Aorta (tissue), 5 donors: ENCODE results near the gene CNRIP1. TPM values are rescaled to one million over a fixed set of nuclear protein-coding genes. Genes with fewer than 3 reads are reported as not detected.
"Not testable (repeated sequence)": the region's sequence is repeated elsewhere in the genome, so short reads cannot be mapped to it uniquely, and the experiment has no call there.

ENCODE experiments used
- ATAC-seq: fragments of 200-7000 bp; cut with Tn5 transposase; one replicate; pipeline ENCODE4 v1.9.1; 2022; ENCODE audit warnings: moderate library complexity; ENCODE audit not compliant: low FRiP score
- DNase-seq, 2 donors: peaks; one replicate each; pipeline ENCODE4 v3.0.0-alpha.2; 2020
- H3K27ac ChIP-seq, 2 donors: one replicate each; pipeline ENCODE4 v1.5.1; 2013; ENCODE audit warnings: low read length in 2 of 2, mild to moderate bottlenecking in 2 of 2, moderate library complexity in 2 of 2, control low read depth in 1 of 2, inconsistent platforms in 1 of 2, low read depth in 1 of 2
- H3K27me3 ChIP-seq, 2 donors: one replicate each; pipeline ENCODE4 v1.6.1; 2013; ENCODE audit warnings: control low read depth in 1 of 2, low read length in 1 of 2, mild to moderate bottlenecking in 1 of 2, moderate library complexity in 1 of 2; ENCODE audit not compliant: insufficient read depth in 2 of 2, control insufficient read depth in 1 of 2
- H3K36me3 ChIP-seq, 2 donors: one replicate each; pipeline ENCODE4 v1.6.1; 2013; ENCODE audit warnings: control low read depth in 1 of 2, low read length in 1 of 2, mild to moderate bottlenecking in 1 of 2; ENCODE audit not compliant: insufficient read depth in 2 of 2, control insufficient read depth in 1 of 2
- H3K4me1 ChIP-seq, 2 donors: one replicate each; pipeline ENCODE4 v1.6.1; 2013; ENCODE audit warnings: low read length in 2 of 2, control low read depth in 1 of 2, mild to moderate bottlenecking in 1 of 2, moderate library complexity in 1 of 2; ENCODE audit not compliant: insufficient read depth in 2 of 2, control insufficient read depth in 1 of 2
- H3K4me3 ChIP-seq, 2 donors: one replicate each; pipeline ENCODE4 v1.5.1; 2013; ENCODE audit warnings: low read length in 2 of 2, control low read depth in 1 of 2, mild to moderate bottlenecking in 1 of 2
- H3K9me3 ChIP-seq: one replicate; pipeline ENCODE4 v1.6.1; 2013; ENCODE audit warnings: mild to moderate bottlenecking, low read length; ENCODE audit not compliant: control insufficient read depth
- WGBS, 2 donors: extraction: QIAGEN DNeasy Blood & Tissue Kit; methylation state at CpG; one replicate each; pipeline ENCODE4 v1.1.7; 2013; 5-methylcytosine and 5-hydroxymethylcytosine counted together
- intact Hi-C, 2 donors: fragments of 100-400 bp; cut with DNase I; formaldehyde crosslinking; loops; one replicate each; pipeline versions ENCODE4 v1.14.2 to v1.15.0; 2022
- polyA plus RNA-seq, 2 donors: library from polyadenylated mRNA; stranded (reverse); fragments of 200-250 nt; gene quantifications; one replicate each; pipeline ENCODE4 v1.2.3, GENCODE V29; 2013
- total RNA-seq, 2 donors: library from RNA; stranded (reverse); fragmentation: NEBNext Ultra II Directional; extraction: Animal tissue kit (Norgen Biotek cat#: 25700); gene quantifications; one replicate each; pipeline ENCODE4 v1.2.1, GENCODE V29; 2021
- donor health status: healthy with polysubstance abuse.
- donor health status: Bipolar disorder and iron deficiency.
- donor health status: DM: no; HTN: no; CAD: no.
- donor health status: DM: no; HTN: no; CAD: no.
- donor health status: DM: yes; HTN: yes; CAD: no.

The CNRIP1 gene
- total and polyA plus RNA-seq, 4 donors: 24.8 to 40.7 (median 29.9) TPM

DNA sequence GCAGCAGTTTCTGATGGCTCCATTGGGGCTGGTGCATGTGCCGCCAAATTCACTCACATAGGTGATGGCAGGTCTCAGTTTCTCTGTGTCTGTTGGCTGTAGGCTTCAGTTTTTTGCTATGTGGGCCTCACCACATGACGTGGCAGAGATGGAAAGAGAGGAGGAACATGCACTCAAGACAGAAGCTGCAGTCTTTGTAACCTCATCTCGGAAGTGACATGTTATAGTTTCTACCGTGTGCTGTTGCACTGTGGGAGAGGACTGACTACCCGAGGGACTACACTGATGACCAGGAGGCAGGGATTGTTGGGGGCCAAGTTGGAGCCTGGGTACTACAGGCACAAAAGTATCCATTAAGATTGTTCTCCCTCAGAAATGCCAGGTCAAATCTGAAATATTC is 9.2 kb upstream of the CNRIP1 start:
- H3K9me3 ChIP-seq: no peaks in the 10 kb centered on the region
- H3K36me3 ChIP-seq: no peaks in the 10 kb centered on the region
- no peak overlapping the region for H3K27ac ChIP-seq
- 55 to 72% methylated on average over 5 of the region's 5 CpGs for WGBS, 2 donors
- DNase-seq: no peak
- no peak for ATAC-seq
- no peak overlapping the region for H3K4me3 ChIP-seq
- intact Hi-C loops: no loop called here
- no peaks in the 10 kb centered on the region for H3K4me1 ChIP-seq
- H3K27me3 ChIP-seq: peaks cover 0 to 3% of the 10 kb centered on the region in 2 donors

- H3K27me3 ChIP-seq: peaks cover 0 to 3% of the 10 kb centered on the region in 2 donors
- DNase-seq (no peak), ATAC-seq (no peak)
- intact Hi-C loops: no loop called here
- H3K9me3 ChIP-seq: no peaks in the 10 kb centered on the region
- peaks cover 0 to 2% of the 10 kb centered on the region in 2 donors for H3K4me1 ChIP-seq
- WGBS, 2 donors: 79 to 82% methylated on average over 3 of the region's 3 CpGs
- H3K4me3 ChIP-seq: no peak overlapping the region
- H3K36me3 ChIP-seq: no peaks in the 10 kb centered on the region
- H3K27ac ChIP-seq: no peak overlapping the region
These were observed 5.3 kb upstream of the CNRIP1 start for GRCh38 chr2:68325056-68325455.

DNA sequence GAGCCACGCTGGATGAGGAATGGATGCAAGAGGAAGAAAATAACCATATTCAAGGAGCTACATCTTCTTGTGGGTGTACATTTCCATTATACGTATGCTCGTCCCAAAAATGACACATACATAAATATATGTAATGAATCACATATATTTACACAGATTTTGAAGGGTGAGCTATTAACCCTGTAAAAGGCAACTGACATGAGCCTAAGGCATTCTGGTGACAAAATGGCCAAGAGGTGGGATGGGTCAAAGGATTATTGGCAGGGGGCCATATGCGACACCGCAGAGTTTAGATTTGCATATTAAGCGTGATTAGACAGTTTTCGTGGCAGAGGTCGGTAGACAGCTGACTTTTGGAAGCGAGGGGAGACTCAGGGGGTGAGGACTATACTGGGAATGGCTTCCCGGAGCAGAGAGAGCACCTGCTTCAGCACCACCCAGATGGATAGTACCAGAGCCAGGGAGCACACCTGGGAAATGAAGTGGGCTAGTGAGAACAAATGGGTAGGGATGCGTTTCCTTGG is 431 bp upstream of the CNRIP1 start:
- Histone ChIP-seq H3K36me3 (no peaks in the 10 kb centered on the region), H3K4me1 (peaks cover 0 to 2% of the 10 kb centered on the region in 2 donors), H3K9me3 (no peaks in the 10 kb centered on the region), H3K27me3 (no peaks in the 10 kb centered on the region), H3K4me3 (peak overlapping the region; percentile 33 to 50), H3K27ac (no peak overlapping the region)
- DNase-seq (no peak), ATAC-seq (peak; percentile 3)
- intact Hi-C loops: no loop called here
- 3% methylated on average over 11 of the region's 11 CpGs for WGBS, 2 donors

- Histone ChIP-seq H3K36me3 (no peaks in the 10 kb centered on the region), H3K27ac (peak overlapping the region in 1 of 2 donors; percentile 65), H3K9me3 (no peaks in the 10 kb centered on the region), H3K27me3 (no peaks in the 10 kb centered on the region), H3K4me1 (peaks cover 0 to 2% of the 10 kb centered on the region in 2 donors), H3K4me3 (peak overlapping the region; percentile 33 to 50)
- DNase-seq (peak in 1 of 2 donors; percentile 51), ATAC-seq (peak; percentile 70)
- 0 to 1% methylated on average over 24 to 27 of the region's 27 CpGs for WGBS, 2 donors
- intact Hi-C loops: no loop called here
These were observed 793 bp downstream of the CNRIP1 start for GRCh38 chr2:68318914-68319397.

DNA sequence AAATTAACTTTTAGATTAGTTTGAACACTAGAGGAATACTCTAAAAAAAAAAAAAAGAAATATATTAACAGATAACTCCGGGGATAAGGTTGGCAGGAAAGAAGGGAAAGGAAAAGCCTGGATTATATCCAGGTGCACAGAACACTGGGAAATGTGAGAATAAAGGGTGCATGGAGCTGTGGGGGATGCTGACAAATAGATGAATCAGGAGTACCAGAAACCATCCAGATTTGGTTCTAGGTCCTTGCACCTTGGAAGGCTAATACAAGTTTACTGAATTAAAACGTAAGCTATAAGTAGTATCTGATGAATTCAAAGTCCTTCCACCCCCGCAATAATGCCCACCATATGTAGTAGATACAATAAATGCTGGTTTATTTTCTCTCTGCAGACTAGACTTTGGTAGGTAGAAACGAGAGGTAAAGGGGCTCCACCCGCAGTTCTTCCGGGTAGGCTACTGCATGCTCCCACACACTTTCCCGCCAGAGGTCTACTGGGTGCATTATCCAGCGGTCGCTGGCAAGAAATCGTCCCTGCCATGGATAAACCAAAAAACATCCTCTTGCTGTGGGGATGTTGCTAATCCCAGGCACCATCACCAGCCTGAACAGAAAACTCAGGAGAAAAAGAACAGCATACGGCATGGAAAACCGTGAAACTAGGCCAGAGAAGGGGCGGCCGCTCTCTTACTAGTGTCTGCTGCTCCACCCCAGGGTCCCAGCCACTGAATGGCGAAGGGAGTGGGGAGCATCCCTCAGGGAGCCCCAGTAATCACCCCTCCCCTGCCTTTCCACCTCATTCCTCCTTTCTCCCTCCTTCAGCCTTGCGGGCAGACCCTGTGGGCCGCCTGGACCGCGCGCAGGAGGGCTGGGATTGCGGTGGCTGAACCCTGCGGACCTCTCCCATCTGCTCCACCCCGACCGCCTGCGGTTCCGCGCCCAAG is 1.5 kb downstream of the CNRIP1 start:
- no peak overlapping the region for H3K27ac ChIP-seq
- peak overlapping the region; percentile 33 to 50 for H3K4me3 ChIP-seq
- H3K9me3 ChIP-seq: no peaks in the 10 kb centered on the region
- H3K27me3 ChIP-seq: no peaks in the 10 kb centered on the region
- intact Hi-C loops: no loop called here
- 26 to 27% methylated on average over 27 of the region's 27 CpGs for WGBS, 2 donors
- peak; percentile 39 for ATAC-seq
- H3K4me1 ChIP-seq: peaks cover 0 to 2% of the 10 kb centered on the region in 2 donors
- peak in 1 of 2 donors; percentile 76 for DNase-seq
- H3K36me3 ChIP-seq: no peaks in the 10 kb centered on the region

DNA sequence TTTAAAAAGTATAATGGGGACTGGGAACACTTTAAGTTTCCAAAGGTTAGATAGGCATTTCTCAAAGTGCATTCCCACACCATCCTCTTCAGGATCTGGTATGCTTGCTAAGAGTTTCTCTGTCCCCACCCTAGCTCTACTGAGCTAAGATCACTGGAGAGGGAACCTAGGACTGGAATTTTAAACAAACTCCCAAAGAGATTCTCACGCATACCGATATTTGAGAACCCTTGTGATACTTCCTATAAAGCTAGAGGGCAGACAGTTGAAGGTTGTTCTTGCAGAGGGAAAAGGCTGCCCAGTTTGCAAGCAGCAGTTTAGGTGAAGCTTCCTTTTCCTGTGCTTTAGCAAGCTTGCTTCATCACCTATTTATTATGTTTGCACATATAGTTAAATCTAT is 3.6 kb downstream of the CNRIP1 start:
- intact Hi-C loops: no loop called here
- no peak for DNase-seq
- no peak for ATAC-seq
- WGBS, 2 donors: 86 to 87% methylated on average over 2 of the region's 2 CpGs
- no peaks in the 10 kb centered on the region for H3K9me3 ChIP-seq
- no peak overlapping the region for H3K4me3 ChIP-seq
- H3K27me3 ChIP-seq: no peaks in the 10 kb centered on the region
- H3K27ac ChIP-seq: no peak overlapping the region
- H3K4me1 ChIP-seq: peaks cover 0 to 2% of the 10 kb centered on the region in 2 donors
- no peaks in the 10 kb centered on the region for H3K36me3 ChIP-seq

DNA sequence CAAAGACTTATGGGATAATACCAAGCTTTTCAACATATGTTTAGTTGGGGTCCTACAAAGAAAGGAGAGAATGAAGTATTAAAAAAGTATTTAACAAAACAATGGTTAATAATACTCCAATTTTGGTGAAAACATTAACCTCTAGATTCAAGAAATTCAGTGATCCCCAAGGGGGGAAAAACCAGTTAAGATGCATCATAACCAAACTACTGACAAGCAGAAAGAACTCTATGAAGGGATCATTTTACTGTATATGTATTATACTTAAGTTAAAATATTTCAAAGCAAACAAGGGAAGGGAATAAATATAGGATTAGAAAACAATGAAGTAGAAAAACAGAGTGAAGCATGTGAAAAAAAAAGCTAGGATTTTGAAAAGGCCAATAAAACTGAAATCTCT is 8.7 kb downstream of the CNRIP1 start:
- no peak for DNase-seq
- Histone ChIP-seq H3K27ac (no peak overlapping the region), H3K36me3 (no peaks in the 10 kb centered on the region), H3K4me1 (no peaks in the 10 kb centered on the region), H3K4me3 (no peak overlapping the region), H3K9me3 (no peaks in the 10 kb centered on the region), H3K27me3 (no peaks in the 10 kb centered on the region)
- ATAC-seq: no peak
- intact Hi-C loops: no loop called here

DNA sequence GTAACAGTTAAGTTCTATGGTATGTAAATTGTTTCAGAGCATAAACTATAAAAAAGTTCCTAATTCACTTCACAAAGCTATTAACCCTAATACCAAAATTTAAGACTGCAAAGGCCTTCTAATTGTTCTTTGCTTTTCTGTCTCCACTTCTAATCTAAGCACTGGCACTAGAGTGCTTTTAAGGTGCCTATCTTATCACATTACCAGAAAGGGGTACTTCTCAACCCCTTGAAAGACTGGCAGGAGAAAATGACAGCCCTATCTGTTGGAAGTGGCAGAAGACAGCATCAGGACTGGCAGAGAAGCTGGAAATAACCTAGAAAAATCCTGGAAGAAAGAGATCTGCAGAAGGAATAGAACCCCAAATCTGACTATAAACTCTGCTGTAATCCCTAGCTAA is 10.3 kb downstream of the CNRIP1 start:
- Histone ChIP-seq H3K4me1 (no peaks in the 10 kb centered on the region), H3K9me3 (no peaks in the 10 kb centered on the region), H3K27ac (no peak overlapping the region), H3K27me3 (no peaks in the 10 kb centered on the region), H3K4me3 (no peak overlapping the region), H3K36me3 (no peaks in the 10 kb centered on the region)
- ATAC-seq: no peak
- DNase-seq: no peak
- intact Hi-C loops: no loop called here

- DNase-seq, H3K27ac ChIP-seq, ATAC-seq, H3K4me1 ChIP-seq, intact Hi-C loops, H3K9me3 ChIP-seq, H3K4me3 ChIP-seq, H3K36me3 ChIP-seq, H3K27me3 ChIP-seq: not testable (repeated sequence)
- WGBS, 2 donors: 68 to 83% methylated on average over 1 of the region's 1 CpG
These were observed 15.9 kb downstream of the CNRIP1 start for GRCh38 chr2:68303902-68304272.
